NCI-H345 (cell line): ENCODE results near the gene TASP1.
A peak's percentile ranks its signal among the peaks of the same experiment; 100 is the strongest.
"Not testable (repeated sequence)": the region's sequence is repeated elsewhere in the genome, so short reads cannot be mapped to it uniquely, and the experiment has no call there.

Experiments
- DNase-seq: peaks from one replicate; lab custom pipeline; 2025; lab: John Stamatoyannopoulos, UW

Gene TASP1, protein sequence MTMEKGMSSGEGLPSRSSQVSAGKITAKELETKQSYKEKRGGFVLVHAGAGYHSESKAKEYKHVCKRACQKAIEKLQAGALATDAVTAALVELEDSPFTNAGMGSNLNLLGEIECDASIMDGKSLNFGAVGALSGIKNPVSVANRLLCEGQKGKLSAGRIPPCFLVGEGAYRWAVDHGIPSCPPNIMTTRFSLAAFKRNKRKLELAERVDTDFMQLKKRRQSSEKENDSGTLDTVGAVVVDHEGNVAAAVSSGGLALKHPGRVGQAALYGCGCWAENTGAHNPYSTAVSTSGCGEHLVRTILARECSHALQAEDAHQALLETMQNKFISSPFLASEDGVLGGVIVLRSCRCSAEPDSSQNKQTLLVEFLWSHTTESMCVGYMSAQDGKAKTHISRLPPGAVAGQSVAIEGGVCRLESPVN

DNA sequence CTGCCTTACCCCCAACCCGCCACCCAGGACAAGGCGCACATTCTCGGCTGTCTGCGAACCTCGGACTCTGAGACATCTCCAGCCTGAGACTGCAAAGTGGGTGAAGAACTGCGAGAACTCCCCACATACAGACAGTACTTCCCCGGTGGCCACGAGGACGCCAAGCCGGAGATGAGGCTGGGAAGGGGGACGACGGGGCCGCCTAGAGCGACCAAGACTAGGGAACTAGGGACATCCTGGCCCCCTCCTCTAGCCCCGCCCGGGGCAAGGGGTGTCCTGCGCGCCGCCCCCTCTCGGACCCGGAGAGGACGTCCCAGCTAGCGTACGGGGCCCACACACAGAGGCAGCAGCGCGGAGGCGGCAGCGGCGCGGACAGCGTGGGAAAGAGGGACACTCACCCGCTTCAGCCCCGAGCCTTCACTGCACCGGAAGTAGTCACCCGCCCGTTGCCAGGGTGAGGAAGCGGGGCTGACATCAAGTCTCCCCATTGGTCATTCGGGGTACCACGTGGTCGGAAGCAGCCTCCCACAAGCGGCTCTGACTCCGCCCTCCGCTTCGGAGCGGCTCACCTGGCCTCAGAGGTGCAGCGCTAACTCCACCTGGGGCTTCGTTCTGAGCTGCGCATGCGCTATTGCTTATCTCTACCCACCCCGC lies at the start of gene TASP1:
TASP1 (minus strand) TSS at position 437 of the 654 bp plus-strand sequence. CDS start 8,854 bp downstream, outside the sequence.
- DNase-seq = peak; percentile 100

DNA sequence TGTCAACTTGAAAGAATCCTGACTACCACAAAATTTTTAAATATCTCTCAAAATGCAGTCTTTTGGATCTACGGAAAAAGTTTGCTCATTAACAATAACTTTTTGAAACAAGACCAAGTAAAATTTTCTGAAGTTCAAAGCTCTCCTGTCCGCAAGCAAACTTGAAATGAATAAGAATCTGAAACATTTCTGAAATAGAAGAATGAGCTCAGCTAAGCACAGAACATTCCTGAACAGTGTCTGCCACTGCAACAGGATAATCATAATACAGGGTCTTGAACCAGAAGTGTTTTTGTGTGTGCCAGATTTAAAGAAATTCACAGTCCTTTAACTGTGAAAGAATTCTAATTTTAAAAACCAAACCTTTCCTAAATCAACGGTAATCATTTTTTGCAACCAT lies 49.1 kb upstream of the TASP1 start:
- no peak for DNase-seq

DNA sequence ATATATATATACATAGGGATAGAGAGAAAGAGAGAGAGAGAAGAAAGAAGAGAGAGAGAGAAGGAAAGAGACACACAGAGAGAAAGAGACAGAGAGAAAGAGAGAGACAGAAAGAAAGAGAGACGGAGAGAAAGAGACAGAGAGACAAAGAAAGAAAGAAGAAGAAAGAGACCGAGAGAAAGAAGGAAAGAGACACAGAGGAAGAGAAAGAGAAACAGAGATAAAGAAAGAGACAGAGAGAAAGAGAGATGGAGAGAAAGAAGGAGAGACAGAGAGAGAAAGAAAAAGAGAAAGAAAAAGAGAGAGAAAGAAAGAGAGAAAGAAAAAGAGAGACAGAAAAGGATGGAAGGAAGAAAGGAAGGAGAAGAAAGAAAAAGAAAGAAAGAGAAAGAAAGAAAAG lies 46.9 kb upstream of the TASP1 start:
- DNase-seq = no peak

DNA sequence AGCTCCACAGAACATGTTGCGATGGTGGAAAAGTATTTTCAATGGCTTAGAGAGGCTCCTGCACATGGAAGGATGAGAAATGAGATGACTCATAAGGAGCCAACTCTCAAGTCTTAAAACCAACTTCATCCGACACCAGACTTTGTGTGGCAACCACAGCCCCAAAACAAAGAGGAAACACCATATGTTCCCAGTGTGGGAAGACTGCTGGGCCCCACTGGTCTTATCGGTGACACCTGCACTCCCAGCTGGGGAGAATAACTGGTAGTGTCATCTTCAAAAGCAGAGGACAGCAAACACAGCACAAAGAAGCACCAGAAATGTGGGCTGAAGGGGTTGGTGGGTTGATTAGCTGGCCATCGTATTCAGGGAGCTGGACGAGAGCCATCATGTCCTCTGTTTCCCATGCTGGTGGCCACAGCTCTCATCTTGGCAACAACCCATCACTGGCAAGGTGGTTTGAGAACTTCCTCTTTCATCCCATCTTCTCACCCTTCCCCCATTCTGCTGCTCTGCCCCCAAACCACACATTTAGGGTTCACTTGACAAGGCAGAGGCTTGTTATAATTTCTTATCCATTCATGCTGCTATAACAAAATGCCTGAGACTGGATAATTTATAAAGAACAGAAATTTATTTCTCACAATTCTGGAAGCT lies 46.0 kb upstream of the TASP1 start:
- DNase-seq = no peak

DNA sequence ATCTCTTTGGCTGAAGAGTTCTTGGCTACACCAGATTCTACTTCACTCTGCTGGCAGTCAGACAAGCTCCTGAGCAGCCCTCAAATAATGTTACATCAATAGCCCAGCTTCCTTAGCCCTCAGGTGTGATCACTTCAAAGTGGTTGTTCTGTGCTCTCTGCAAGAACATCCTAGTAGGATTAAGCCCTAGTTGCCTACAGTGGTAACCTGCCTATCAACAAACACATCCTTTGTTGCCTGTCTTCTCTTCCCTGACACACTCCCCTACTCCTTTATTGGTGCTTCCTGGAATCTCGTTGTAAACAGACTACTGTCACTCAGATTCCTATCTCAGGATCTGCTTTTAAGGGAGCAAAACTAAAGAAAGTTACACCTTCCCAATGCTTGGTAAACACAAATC lies 45.1 kb upstream of the TASP1 start:
- DNase-seq = no peak

DNA sequence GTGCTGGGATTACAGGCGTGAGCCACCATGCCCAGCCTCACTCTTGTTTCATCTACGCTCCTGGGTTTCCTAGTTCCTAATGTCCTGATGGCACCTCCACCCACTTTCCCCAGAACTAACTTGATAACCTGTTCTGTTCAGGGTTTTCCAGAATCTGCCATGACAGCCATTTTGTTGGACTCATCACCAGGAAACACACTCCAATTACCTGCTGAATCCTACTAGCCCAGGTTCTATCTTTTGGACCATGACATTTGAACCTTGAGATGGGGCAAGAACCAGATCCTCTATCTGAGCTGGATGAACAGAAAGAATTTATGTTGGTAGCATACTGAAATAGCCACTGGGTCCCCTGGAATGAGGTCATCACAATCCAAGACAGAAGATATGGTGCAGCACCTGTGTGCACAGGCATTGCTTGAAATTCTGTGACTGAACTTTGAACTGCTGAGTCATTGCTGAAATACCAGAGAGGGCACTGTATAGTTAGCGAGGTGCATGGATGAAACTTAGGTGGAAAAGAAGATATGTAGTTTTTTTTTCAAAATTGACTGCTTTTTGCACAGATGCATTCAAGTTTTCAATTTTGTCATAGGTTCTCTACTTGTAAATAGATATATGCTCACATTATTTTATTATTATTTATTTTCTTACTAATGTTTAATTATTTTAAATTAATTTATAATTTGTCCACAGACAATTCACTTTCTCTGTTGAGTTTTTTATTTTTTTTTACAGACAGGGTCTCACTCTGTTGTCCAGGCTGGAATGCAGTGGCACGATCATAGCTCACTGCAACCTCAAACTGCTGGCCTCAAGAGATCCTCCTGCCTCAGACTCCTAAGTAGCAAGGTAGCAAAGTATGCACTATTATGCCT lies 42.8 kb upstream of the TASP1 start:
- DNase-seq = no peak

DNA sequence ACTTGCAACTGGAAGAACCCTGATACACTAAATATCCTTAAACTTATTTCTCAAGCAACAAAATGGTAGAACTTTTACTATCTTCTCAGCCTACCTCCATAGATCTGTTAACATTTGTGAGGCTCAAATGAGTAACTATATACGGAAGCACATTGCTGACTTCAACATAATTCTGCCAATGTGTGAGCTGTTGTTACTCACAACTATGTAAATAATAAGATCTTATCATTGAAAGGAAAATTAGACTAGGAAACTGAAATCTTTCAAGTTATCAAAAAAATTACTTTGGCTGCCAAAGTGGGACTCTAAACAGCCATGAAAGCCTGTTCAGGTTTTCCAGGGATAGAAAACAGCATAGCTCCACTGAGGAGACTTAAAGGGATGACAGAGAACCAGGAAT lies 40.2 kb upstream of the TASP1 start:
- no peak for DNase-seq

DNA sequence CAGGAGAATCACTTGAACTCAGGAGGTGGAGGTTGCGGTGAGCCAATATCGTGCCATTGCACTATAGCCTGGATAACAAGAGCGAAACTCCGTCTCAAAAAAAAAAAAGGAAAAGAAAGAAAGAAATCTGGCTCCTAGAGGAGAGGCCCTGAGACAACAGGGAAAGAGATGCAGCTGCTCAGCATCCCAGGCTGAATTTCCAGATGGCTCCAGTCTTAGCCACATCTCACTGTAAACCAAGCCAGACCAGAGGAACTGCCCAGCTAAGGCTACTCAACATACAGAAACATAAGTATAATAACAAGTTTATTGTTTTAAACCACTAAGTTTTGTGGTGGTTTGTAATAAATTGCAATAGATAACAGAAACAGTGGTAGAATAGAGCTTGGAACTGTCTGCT lies 38.5 kb upstream of the TASP1 start:
- no peak for DNase-seq

DNA sequence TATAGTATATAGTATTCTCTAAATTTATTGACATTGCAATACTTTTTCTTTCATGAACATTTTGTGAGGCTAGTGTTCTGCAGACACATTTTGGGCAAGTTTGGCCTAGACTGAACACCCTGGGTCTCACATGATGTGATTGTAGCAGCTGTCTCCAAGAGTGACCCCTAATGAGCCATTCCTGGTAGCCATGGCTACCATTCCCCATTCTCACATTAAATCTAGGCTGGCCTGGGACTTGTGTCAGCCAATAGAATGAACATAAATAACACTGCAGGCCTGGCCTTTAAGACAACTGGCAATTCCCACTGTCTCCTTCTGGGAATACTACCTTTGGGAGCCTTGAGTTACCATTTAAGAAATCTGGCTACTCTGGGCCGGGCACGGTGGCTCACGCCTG lies 38.0 kb upstream of the TASP1 start:
- DNase-seq = no peak

DNA sequence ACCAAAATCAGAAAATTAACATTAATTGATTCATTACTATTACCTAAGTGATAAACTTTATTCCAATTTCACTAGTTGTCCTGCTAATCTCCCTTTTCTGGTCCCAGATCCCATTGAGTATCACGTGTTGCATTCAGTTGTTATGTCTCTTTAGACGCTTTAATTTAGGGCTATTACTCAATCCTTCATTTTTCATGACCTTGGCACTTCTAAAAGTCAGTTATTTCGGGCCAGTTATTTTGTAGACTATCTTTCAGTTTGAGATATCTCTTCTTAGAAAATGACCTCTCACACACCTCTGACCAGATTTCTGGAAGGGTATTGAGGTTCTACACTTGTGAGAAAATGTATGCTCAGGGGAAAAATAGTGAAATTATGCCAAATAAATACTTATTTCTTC lies 34.0 kb upstream of the TASP1 start:
- DNase-seq = no peak

DNA sequence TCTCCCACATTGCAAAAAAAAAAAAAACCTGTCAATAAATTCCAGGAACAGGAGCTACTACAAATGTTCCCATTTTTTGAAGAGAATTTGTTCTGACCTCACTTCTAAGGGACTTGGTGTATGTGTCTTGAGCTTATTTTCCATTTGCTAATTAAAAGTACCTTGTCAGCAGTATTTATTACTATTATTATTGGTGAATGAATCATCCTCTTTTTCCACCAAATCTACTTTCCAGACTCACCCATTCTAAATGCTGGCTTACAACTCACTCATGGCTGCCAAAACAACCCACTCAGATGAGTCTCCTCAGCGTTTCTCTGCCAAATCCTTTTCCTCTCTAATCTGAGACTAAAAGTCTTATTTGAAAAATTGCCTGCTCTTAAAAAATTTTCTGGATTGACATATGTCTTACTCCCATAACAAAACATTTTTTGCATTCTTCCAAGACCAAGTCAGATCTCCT lies 33.2 kb upstream of the TASP1 start:
- no peak for DNase-seq

DNA sequence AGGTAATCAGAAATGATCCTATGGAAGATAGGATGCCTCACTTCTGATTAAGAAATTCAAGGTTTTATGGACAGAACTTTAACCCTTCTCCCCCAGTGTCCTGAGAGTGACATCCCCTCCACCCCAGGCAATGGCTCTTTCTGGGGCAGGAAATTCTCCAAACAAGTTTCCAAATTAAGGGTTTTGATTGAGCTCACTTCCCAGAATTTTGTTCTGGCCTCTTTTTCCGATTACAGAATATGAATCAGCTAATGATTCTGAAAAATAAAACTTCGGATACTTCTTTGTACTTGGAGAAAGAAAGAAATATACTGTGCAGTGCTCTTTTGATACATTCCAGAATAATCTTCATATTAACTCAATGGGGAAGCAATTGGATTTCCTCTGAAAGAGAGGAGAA lies 32.8 kb upstream of the TASP1 start:
- DNase-seq = no peak

DNA sequence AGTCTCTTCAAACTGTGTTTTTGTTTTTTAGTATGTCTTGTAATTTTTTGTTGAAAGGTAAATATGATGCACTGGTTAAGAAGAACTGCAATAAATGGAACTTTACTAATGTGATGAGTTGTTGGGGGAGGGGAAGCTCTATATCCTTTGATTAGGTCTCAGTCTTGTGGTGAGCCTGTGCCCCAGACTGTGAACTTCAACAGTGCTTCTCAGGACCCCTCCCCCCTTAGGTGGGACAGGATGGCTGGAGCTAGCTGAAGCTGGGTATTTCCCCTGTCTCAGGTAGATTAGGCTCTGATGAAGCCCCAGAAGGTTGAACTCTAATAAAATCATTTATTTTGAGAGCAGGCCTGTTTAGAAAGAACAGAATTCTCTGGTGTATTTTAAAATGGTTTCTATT lies 31.4 kb upstream of the TASP1 start:
- no peak for DNase-seq

DNA sequence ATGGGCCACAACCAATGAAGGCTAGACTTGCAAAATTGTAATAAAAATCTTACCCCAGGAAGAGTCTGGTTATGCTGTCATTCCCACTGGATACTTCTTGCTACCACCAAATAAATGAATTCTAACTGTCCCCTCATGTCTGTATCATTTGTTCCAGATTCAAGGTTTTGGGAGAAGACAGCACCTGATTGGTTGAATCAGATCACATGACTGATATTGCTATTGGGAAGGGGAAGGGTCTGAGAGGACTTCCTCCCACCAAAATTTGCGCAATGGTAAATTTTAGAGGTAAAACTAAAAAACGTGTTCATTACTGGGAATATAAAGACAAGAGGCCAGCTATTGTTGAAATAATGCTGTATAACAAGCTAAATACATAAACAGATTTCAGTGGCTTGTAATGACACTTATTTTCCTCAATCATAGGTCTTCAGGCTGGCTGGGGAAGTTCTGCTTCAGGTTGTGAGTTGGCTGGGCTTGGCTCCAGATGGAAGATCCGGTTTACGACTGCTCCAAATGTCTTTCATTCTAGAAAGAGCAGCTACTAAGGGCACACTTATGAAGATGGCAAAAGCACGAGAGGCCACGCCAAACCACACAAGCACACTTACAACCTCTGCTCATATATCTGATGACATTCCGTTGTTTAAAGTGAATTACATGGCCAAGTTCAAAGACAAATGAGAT lies 27.1 kb upstream of the TASP1 start:
- DNase-seq = no peak

DNA sequence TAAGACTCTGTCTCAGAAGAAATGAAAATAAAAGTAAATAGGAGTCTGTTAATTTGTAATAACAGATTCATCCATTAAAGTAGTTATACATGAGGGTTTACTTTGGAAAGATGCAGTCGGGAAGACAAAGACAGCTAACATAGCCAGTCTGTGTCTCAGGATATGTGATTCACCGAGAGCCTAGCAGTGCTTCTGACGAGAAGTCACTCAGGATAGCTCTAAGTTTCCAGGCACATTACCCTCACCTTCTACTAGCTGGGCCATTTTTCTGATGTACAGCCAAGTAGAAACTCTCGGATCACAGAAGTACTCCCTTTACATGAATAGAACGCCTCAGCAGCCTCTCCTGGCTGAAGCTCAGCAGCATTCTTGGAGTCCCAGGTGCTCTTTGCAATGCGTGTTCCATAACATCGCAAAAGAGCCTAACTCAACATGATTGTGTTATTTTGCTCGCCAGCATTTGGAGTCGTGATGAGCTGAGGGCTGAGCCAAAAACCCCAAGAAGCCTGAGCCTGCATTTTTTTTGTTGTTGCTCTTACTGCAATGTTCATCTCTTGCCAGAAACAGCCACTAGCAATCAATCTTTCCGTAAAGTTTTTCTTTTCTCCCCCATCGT lies 22.4 kb upstream of the TASP1 start:
- no peak for DNase-seq

DNA sequence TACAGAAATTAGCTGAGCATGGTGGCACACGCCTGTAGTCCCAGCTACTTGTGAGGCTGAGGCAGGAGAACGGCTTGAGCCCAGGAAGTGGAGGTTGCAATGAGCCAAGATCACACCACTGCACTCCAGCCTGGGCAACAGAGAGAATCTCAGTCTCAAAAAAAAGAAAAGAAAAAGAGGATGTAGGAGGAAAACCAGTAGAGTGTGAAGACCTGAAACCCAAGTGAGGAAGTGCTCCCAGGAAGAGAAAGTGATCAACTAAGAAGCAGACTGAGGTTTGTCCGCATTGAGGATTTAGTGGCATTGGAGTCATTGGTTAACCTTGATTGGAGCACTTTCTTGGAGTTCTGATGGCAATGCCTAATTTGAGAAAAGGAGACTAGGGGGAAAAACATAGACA lies 20.6 kb upstream of the TASP1 start:
- DNase-seq = no peak

DNA sequence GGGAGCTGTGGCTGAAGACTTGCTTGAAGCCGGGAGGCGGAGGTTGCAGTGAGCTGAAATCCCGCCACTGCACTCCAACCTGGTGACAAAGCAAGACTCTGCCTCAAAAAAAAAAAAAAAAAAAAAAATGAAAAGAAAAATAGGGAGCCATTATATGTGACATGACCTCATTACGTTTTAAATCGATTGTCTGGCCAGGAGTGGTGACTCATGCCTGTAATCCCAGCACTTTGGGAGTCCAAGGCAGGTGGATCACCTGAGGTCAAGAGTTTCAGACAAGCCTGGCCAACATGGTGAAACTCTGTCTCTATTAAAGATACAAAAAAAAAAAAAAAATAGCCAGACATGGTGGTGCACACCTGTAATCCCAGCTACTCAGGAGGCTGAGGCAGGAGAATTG lies 19.3 kb upstream of the TASP1 start:
- not testable (repeated sequence) for DNase-seq

DNA sequence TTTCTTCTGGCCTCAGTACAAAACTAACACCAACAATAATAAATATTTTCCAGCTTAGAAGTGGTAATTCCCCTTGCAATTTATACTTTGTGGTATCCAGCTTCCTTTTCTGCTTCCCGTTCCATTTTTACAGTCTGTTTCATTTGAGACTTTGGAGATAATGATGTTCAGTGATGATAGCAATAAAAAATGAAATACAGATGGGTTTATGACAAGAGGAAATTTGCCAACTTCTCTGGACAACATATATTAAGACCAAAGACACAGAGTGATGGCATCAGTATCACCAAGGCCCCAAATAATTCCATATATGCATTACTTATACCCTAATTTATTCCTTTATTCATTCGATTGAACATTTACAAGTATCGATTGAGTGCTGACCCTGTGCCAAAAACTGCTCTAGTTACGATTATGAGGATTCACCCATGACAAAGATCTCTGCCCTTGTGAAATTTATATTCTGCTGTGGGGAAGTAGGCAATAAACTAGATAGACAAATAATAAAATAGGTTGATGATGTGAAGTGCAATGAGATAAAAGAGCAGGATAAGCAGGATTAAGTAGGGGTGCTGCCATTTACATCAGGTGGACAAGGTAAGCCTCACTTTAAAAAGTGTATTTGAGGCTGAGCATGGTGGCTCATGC lies 18.1 kb upstream of the TASP1 start:
- DNase-seq = no peak

DNA sequence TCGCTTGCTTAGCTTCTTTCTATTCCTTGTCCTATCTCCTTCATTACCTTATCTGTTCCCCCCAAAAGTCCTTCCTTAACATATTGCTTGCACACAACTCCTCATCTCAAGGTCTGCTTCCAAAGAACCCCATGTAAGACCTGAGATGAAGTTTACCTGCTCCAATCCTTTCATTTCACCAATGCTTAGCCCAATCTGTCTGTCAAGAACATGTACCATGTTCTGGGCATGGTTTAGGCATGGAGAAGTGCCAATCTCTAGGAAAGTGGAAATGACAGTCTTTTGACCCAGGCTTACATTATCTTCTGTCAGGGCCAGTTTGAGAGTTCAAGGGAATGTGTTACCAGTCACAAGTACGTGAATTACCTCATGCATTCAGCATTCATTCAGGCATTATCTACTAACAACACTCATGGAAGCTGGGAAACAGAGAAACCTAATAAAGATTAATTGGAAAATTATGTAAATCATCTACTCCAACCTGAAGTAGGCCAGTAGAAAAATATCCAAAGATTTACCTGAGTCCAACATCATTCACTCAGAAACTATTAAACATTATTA lies 15.8 kb upstream of the TASP1 start:
- DNase-seq = no peak

DNA sequence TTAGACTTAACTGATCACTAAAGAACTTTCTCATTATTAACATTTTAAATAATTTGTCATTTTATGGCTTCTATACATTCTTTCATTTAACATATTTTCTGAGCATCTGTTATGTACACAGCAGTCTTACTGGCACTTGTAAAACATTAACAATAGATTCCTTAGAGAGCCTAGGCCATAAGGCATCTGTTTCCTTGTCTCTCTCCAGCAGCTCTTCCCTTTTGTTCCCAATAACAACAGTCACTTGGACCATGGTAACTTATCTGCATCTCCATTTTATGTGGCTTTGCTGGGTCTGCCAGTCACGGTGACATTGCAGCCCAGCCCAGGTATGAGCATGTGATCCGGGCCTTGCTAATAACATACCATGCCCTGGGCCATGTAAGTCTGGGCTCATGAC lies 11.7 kb upstream of the TASP1 start:
- DNase-seq = no peak
